ENCODE data around the gene RHEX.

RHEX gene

GRCh38 chr1:206105464-206105995 lies 52.6 kb downstream of the RHEX start:
- H3K4me3 ChIP-seq (ENCODE audit: control insufficient read depth, low read depth, low read length), result no peak overlapping the region
- TF ChIP-seq CTCF (IDR thresholded peaks at IDR 0.05; ENCODE audit: control insufficient read depth, insufficient read depth, low read depth, low read length, missing control alignments), result no peak
- no peak for DNase-seq (ENCODE audit: low read depth)

GRCh38 chr1:206106328-206107167 lies 53.6 kb downstream of the RHEX start:
- TF ChIP-seq CTCF (IDR thresholded peaks at IDR 0.05; ENCODE audit: control insufficient read depth, insufficient read depth, low read depth, low read length, missing control alignments), result peak; percentile 90
- H3K4me3 ChIP-seq (ENCODE audit: control insufficient read depth, low read depth, low read length), result no peak overlapping the region
- peak; percentile 62 for DNase-seq (ENCODE audit: low read depth)

- TF ChIP-seq CTCF (IDR thresholded peaks at IDR 0.05; ENCODE audit: control insufficient read depth, insufficient read depth, low read depth, low read length, missing control alignments), result no peak
- DNase-seq (ENCODE audit: low read depth), result no peak
- no peak overlapping the region for H3K4me3 ChIP-seq (ENCODE audit: control insufficient read depth, low read depth, low read length)
These were observed 54.2 kb downstream of the RHEX start for GRCh38 chr1:206107168-206107544.

- TF ChIP-seq CTCF (IDR thresholded peaks at IDR 0.05; ENCODE audit: control insufficient read depth, insufficient read depth, low read depth, low read length, missing control alignments), result no peak
- no peak for DNase-seq (ENCODE audit: low read depth)
- no peak overlapping the region for H3K4me3 ChIP-seq (ENCODE audit: control insufficient read depth, low read depth, low read length)
These were observed 55.7 kb downstream of the RHEX start for GRCh38 chr1:206108635-206109034.

GRCh38 chr1:206109718-206110117 lies 56.7 kb downstream of the RHEX start:
- H3K4me3 ChIP-seq (ENCODE audit: control insufficient read depth, low read depth, low read length), result no peak overlapping the region
- TF ChIP-seq CTCF (IDR thresholded peaks at IDR 0.05; ENCODE audit: control insufficient read depth, insufficient read depth, low read depth, low read length, missing control alignments), result no peak
- no peak for DNase-seq (ENCODE audit: low read depth)

- no peak overlapping the region for H3K4me3 ChIP-seq (ENCODE audit: control insufficient read depth, low read depth, low read length)
- no peak for TF ChIP-seq CTCF (IDR thresholded peaks at IDR 0.05; ENCODE audit: control insufficient read depth, insufficient read depth, low read depth, low read length, missing control alignments)
- DNase-seq (ENCODE audit: low read depth), result no peak
These were observed 57.2 kb downstream of the RHEX start for GRCh38 chr1:206110161-206110560.
